Astrocyte of the spinal cord (primary cell): ENCODE data around the gene LINGO3.

Experiments used
- DNase-seq: peaks from one replicate; pipeline ENCODE4 v3.0.0; 2011; ENCODE audit warnings: low read depth, low spot score
- H3K4me3 ChIP-seq: 2 replicates; pipeline ENCODE4 v1.5.1; 2011; ENCODE audit warnings: low read depth, mild to moderate bottlenecking, low read length, moderate library complexity
- in situ Hi-C: cut with HindIII; loops from 2 replicates; pipeline ENCODE4 v1.10.0; 2017; ENCODE audit warnings: low sequenced_read_pairs
- TF ChIP-seq, protein P1 (sequence below): IDR thresholded peaks from 2 replicates; pipeline ENCODE4 v1.5.1; 2012; ENCODE audit warnings: low read depth, mild to moderate bottlenecking, low read length, inconsistent platforms

LINGO3 gene

DNA sequence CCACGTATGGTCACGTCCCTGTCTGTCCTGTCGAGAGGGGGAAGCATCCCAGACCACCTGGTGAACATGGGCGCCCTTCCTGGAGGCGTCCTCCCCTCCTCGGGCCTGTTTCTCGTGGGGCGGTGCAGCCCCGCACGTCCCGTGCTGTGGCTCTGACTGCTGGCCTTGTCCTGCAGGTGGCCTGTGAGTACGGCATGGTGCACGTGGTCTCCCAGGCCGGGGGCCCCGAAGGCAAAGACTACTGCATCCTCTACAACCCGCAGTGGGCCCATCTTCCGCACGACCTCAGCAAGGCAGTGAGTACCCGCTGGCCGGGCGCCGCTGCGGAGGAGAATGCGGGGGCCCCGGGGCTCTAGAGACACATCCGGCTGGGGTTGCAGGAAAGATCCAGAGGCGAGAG, 26.5 kb upstream of the LINGO3 start:
- in situ Hi-C loops = no loop called here
- no peak for DNase-seq
- TF ChIP-seq, protein P1, sequence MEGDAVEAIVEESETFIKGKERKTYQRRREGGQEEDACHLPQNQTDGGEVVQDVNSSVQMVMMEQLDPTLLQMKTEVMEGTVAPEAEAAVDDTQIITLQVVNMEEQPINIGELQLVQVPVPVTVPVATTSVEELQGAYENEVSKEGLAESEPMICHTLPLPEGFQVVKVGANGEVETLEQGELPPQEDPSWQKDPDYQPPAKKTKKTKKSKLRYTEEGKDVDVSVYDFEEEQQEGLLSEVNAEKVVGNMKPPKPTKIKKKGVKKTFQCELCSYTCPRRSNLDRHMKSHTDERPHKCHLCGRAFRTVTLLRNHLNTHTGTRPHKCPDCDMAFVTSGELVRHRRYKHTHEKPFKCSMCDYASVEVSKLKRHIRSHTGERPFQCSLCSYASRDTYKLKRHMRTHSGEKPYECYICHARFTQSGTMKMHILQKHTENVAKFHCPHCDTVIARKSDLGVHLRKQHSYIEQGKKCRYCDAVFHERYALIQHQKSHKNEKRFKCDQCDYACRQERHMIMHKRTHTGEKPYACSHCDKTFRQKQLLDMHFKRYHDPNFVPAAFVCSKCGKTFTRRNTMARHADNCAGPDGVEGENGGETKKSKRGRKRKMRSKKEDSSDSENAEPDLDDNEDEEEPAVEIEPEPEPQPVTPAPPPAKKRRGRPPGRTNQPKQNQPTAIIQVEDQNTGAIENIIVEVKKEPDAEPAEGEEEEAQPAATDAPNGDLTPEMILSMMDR = no peak
- H3K4me3 ChIP-seq = no peak overlapping the region

DNA sequence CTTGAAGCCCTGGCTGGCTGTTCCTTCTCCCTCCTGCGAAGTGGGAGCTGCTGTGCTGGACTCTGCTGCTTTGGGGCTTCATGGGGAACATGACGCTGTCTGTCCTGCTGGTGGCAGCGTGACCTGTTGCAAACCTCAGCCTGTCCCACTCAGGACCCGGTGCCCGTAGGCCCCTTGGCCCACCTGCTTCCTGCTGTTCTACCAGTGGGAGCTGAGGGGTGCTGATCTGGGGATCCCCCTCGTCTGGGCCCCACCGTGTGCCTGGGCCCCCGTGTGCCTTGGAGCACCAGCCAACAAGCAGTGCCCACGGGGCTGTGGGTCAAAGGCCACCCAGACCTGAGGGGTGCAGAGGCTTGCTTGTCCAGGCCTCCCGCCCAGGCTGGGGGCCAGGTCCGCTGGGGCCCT, 25.9 kb upstream of the LINGO3 start:
- in situ Hi-C loops = no loop called here
- no peak for DNase-seq
- H3K4me3 ChIP-seq = no peak overlapping the region
- TF ChIP-seq, protein P1 = no peak

DNA sequence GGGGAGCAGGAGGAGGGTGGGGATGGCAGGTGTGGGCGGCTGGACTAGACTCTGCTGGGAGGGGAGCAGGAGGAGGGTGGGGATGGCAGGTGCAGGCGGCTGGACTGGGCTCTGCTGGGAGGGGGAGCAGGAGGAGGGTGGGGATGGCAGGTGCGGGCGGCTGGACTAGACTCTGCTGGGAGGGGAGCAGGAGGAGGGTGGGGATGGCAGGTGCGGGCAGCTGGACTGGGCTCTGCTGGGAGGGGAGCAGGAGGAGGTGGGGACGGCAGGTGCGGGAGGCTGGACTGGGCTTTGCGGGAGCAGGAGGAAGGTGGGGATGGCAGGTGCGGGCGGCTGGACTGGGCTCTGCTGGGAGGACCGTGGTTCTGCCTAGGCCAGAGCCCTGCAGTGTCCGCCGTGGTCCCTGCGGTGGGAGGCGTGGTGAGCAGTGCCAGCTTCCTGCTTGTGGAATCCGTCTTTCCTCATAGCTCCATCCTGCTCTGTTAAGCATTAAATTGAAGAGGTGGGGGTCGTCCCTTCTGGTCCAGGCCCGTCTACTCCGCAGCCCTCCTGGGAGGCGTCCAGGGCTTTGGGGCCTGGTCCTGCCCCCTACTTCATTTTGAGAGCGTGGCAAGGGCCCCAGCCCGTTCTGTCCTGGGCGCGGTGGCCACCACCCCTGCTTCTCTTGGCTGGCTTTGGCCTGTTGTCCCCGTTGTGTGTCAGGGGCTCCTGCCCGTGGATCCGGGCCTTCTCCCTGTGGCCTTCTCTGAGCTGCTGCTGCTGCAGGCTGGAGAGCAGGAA, 25.3 kb upstream of the LINGO3 start:
- DNase-seq = no peak
- H3K4me3 ChIP-seq = no peak overlapping the region
- TF ChIP-seq, protein P1 = no peak
- in situ Hi-C loops = no loop called here

DNA sequence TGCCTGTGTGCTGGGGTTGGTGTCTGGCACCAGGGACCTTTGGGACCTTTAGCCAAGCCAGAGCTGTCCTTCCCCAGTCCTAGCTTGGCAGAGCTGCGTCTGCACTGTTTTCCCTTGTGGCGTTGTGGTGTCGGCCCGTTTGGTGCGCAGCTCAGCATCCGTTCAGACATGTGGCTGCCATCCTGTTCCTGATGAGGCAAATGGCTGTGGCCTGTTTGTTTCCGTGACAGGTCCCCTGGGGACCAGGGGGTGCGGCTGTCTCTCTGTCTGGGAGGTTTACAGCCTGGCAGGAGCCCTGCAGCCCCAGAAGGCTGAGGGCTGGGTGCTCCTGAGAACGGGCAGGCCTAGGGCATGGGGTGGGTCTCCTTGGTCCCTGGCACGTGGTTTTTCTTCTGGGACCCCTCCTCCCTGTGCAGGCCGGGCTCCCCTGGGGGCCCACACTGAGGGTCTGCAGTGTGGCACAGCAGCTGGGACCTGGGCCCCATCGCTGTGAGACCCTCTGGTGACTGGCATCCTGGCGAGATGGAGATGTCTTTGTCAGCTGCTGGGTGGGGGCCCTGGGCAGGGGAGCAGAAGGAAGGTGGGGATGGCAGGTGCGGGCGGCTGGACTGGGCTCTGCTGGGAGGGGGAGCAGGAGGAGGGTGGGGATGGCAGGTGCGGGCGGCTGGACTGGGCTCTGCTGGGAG, 24.5 kb upstream of the LINGO3 start:
- TF ChIP-seq, protein P1 = no peak
- H3K4me3 ChIP-seq = no peak overlapping the region
- DNase-seq = no peak
- in situ Hi-C loops = no loop called here

DNA sequence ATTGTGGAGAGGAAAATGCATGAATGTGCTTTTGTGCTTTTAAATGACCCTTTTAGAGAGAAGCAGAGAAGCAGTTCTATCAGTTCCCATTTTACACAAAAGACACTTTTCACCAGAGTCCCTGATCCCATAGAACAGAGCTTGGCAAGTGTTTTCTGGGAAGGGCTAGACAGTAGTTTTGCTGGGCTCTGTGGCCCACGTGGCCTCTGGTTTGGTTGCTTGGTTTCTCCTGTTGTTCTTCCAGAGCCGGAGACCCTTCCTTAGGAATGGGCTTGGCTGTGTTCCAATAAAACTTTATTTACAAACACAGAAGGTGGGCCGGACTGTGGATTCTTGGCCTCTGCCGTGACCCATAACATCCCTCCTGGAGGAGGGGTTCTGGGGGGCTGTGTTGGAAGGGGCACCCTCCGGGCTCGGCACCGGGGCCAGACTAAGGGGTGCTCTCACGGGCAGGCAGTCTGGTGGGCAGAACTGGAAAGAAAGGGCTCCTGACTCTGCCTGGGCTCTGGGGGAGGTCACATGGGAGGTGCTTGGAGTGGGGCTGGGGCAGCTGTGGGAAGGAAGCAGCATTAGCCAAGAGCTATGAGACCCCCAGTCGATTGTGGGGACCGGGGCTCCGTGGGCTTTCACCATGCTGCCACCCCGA, 23.8 kb upstream of the LINGO3 start:
- in situ Hi-C loops = no loop called here
- no peak for DNase-seq
- H3K4me3 ChIP-seq = no peak overlapping the region
- TF ChIP-seq, protein P1 = no peak

DNA sequence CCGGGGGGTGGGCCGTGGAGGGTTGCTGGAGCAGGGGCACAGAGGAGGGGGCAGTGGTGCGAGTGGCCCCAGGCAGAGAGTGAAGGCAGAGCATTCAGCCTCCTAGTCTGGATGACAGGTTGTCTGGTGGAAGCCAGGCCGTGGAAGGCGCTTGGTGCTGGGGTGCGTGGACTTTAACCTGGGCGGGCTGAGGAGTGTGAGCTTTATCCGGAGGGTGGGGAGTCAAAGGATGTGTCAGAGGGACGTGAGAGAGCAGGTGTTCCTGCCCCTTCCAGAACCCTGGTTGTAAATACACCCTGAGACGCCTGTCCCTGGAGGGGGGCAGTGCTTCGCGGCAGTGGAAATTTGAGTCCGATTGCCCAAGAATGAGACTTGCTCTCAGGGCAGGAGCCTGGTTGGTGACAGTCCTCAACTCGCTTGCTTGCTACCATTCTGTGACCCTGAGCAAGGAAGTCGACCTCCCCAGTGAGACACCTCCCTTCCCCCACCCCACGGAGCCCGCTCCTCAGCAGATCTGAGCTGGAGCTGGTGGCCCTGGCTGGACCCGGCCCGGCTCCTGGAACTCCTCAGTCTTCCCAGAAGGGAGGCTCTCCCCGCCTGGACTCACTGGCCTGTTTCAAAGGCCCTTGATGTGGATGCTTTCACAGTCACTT, 22.8 kb upstream of the LINGO3 start:
- no peak for DNase-seq
- TF ChIP-seq, protein P1 = no peak
- in situ Hi-C loops = no loop called here
- no peak overlapping the region for H3K4me3 ChIP-seq
